Muscle layer of colon (tissue), 2 donors: ENCODE results near the gene SNX22.

ENCODE experiments used
- H3K27ac ChIP-seq: one replicate; pipeline ENCODE4 v1.7.0; 2013; ENCODE audit warnings: low read depth, mild to moderate bottlenecking, low read length, moderate library complexity
- H3K27me3 ChIP-seq, 2 donors: one replicate each; pipeline ENCODE4 v1.7.0; 2013; ENCODE audit warnings: low read length in 2 of 2, mild to moderate bottlenecking in 2 of 2; ENCODE audit not compliant: insufficient read depth in 2 of 2, control insufficient read depth in 1 of 2
- H3K36me3 ChIP-seq: one replicate; pipeline ENCODE4 v1.7.0; 2013; ENCODE audit warnings: mild to moderate bottlenecking, low read length; ENCODE audit not compliant: insufficient read depth
- H3K4me1 ChIP-seq: one replicate; pipeline ENCODE4 v1.7.0; 2013; ENCODE audit warnings: mild to moderate bottlenecking, low read length; ENCODE audit not compliant: insufficient read depth
- H3K4me3 ChIP-seq, 2 donors: one replicate each; pipeline ENCODE4 v1.7.0; 2013; ENCODE audit warnings: low read length in 2 of 2, low read depth in 1 of 2, mild to moderate bottlenecking in 1 of 2, moderate library complexity in 1 of 2
- H3K9ac ChIP-seq: one replicate; pipeline ENCODE4 v1.7.0; 2013; ENCODE audit warnings: low read length
- H3K9me3 ChIP-seq: one replicate; pipeline ENCODE4 v1.7.0; 2013; ENCODE audit warnings: mild to moderate bottlenecking, low read length
- donor health status: abdominal sarcoma.
- donor health status: Adenocarcinoma of cecum.

The SNX22 gene

DNA sequence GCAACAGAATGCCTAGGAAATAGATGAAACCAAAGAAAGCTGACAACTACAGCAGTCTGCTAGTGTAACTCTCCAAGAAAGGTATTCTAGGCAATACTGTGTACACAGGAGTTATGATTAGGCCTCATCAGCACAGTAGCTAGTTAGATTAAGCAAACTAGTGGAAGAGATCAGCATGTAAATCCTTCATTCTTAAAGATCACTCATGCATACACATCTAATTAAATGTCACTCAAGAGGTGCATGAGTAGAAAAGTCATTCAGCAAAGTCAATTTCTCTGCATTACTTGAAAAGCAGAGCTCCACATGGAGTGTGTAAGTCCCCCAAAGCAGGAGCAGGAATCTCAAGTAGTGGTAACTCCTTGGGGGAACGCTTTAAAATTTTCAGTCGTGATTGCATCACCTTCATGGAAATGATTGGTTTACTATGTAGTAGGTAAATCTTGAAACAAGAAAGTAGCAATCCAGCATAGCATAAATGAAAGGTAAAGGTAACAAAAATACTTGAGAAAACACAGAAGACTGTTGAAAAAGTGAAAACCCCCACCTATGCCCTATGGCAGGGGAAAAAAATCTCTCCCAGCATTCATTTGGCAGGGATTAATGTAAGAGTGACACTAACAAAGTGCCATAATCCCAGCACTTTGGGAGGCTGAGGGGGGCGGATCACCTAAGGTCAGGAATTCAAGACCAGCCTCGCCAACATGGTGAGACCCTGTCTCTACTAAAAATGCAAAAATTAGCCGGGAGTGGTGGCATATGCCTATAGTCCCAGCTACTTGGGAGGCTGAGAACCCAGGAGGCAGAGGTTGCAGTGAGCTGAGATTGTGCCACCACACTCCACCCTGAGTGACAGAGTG is 40.7 kb downstream of the SNX22 start:
- H3K4me3 ChIP-seq: no peak overlapping the region
- peaks cover 11% of the 10 kb centered on the region for H3K36me3 ChIP-seq
- no peaks in the 10 kb centered on the region for H3K27me3 ChIP-seq

DNA sequence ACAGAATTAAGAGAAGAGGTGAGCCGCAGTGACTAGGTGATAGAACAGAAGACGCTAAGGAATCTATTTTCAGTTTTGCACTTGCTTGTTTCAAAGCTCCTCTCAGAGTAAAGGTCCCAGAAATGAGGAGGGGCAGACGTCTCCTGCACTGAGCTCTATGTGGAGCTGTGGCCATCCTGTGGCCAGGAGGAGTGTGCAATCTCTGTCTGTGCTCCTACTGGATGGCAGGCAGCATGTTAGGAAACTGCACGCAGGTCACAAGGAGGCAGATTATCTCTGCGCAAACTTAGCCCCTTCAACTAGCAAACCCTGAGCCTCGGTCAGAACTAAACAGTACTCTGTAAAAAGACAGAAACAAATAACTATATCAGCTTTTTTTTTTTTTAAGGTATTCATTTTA is 42.4 kb downstream of the SNX22 start:
- no peaks in the 10 kb centered on the region for H3K27me3 ChIP-seq

More for the DNA sequence above, 40.7 kb downstream of the SNX22 start:
- Histone ChIP-seq H3K27ac (no peak overlapping the region), H3K9me3 (no peaks in the 10 kb centered on the region), H3K9ac (no peak overlapping the region), H3K4me1 (no peaks in the 10 kb centered on the region)

DNA sequence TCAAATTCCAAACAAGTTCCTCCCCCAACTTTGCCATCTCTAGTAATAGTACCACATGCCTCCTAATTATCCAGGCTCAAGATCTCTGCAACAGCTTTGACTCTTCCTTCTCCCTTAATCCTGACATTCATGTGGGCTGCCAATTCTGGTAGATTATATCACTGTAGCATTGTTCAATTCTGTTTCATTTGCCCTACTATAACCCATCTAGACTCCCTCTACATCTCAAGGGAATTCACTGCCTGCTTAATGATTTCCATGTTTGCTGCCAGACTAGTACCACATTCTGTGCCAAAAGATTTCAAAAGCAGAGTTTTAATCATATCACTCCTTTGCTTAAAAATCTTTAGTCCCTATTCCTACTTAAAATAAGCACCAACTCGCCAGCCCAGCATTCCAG is 45.9 kb downstream of the SNX22 start:
- peaks cover 10% of the 10 kb centered on the region for H3K36me3 ChIP-seq
- H3K27ac ChIP-seq: no peak overlapping the region
- H3K4me3 ChIP-seq: no peak overlapping the region
- H3K9me3 ChIP-seq: no peaks in the 10 kb centered on the region
- no peaks in the 10 kb centered on the region for H3K4me1 ChIP-seq
- H3K27me3 ChIP-seq: no peaks in the 10 kb centered on the region
- H3K9ac ChIP-seq: no peak overlapping the region

More for the DNA sequence above, 42.4 kb downstream of the SNX22 start:
- Histone ChIP-seq H3K36me3 (peaks cover 11% of the 10 kb centered on the region), H3K27ac (no peak overlapping the region), H3K4me3 (no peak overlapping the region), H3K4me1 (no peaks in the 10 kb centered on the region), H3K9ac (no peak overlapping the region), H3K9me3 (no peaks in the 10 kb centered on the region)

DNA sequence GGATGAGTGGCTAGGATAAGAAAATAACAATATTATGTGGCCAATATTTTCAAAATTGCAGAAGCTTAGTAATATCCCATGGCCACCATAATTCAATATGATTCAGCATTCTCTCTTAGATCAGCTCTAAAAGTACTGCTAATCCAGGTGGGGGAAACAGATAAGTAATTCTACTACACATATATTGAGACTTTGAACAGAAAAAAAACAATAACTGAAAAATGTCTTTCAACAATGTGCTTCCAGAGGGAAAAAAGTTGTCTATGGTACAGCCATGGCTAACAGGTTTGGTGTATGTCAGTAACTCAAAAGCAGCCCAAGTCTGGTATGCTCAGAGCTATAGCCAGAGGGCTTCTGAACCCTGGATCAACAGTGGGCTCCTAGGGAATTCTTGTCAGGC is 53.7 kb downstream of the SNX22 start:
- H3K27ac ChIP-seq: no peak overlapping the region
- H3K36me3 ChIP-seq: peaks cover 33% of the 10 kb centered on the region
- no peaks in the 10 kb centered on the region for H3K27me3 ChIP-seq
- no peak overlapping the region for H3K9ac ChIP-seq
- H3K4me3 ChIP-seq: no peak overlapping the region
- H3K4me1 ChIP-seq: no peaks in the 10 kb centered on the region
- no peaks in the 10 kb centered on the region for H3K9me3 ChIP-seq
